ENCODE measurements around the gene MRPL51. TPM values are rescaled to one million over a fixed set of nuclear protein-coding genes. Genes with fewer than 3 reads are reported as not detected.

Gene MRPL51
- total and polyA plus RNA-seq, 10 of the 15 experiments (the other 5 are each of a cell fraction or from before 2014, with no cell fraction given) = 137 to 1,202 (median 267) TPM

DNA sequence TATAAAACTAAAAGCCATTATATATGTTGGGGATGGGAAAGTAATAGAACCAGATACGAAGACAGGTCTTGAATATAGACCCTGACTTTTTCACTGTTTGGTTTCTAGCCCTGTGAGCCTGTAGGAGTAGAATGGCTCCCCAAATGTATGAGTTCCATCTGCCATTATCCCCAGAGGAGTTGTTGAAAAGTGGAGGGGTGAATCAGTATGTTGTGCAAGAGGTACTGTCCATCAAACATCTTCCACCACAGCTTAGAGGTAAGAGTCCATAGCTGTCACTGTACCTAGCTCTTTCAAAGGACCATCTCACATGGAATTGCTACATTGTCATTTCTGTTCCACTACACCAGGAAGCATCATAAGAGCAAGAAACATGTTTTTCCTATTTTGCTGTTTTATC is 1.9 kb upstream of the MRPL51 start:
- FAIRE-seq = peak; percentile 41
- Histone ChIP-seq H3K4me2 (ENCODE audit: control insufficient read depth, insufficient read depth) (peak overlapping the region; percentile 88), H3K79me2 (ENCODE audit: control insufficient read depth, insufficient read depth, low read length) (peaks cover 55% of the 10 kb centered on the region), H3K4me3 (peak overlapping the region; percentile 75), H3K27me3 (replicated peaks in 1 of 2; ENCODE audit: control insufficient read depth in 2 of 2, insufficient read depth in 2 of 2, low read length in 1 of 2) (no peaks in the 10 kb centered on the region), H3K4me1 (ENCODE audit: control insufficient read depth, insufficient read depth, low read length) (peaks cover 6% of the 10 kb centered on the region; the same call in 1 of the 2 replicates), H3K36me3 (ENCODE audit: control insufficient read depth in 2 of 2, insufficient read depth in 2 of 2, low read length in 1 of 2) (peaks cover 5 to 23% of the 10 kb centered on the region in 2 experiments), H3K9ac (ENCODE audit: control insufficient read depth, insufficient read depth, low read length) (peak overlapping the region; percentile 95), H4K20me1 (ENCODE audit: control insufficient read depth, insufficient read depth) (no peaks in the 10 kb centered on the region), H3K27ac (ENCODE audit: control insufficient read depth, insufficient read depth) (peak overlapping the region; percentile 83), H3K9me3 (replicated peaks; ENCODE audit: control insufficient read depth, insufficient read depth, low read length) (no peaks in the 10 kb centered on the region), H2AFZ (ENCODE audit: control insufficient read depth, low read depth, low read length) (no peak overlapping the region)
- ATAC-seq = no peak
- no TSS peak for BruUV-seq (replicated peaks)
- no peak for DNase-seq (ENCODE audit: low read depth, low spot score)
- no peak for TF ChIP-seq BMI1 (IDR thresholded peaks at IDR 0.05; ENCODE audit: borderline replicate concordance)
- TF ChIP-seq, protein P1, sequence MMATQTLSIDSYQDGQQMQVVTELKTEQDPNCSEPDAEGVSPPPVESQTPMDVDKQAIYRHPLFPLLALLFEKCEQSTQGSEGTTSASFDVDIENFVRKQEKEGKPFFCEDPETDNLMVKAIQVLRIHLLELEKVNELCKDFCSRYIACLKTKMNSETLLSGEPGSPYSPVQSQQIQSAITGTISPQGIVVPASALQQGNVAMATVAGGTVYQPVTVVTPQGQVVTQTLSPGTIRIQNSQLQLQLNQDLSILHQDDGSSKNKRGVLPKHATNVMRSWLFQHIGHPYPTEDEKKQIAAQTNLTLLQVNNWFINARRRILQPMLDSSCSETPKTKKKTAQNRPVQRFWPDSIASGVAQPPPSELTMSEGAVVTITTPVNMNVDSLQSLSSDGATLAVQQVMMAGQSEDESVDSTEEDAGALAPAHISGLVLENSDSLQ (IDR thresholded peaks at IDR 0.05) = 0 out of 2 replicates have a peak, but pooled peaks have one; percentile 21
- RAD21 ChIA-PET (ENCODE audit: unreplicated experiment) = interaction anchor here (0.9 to 2.0 kb wide), 8 partner anchors 11 to 169 kb away, joined by 3 to 9 read pairs (median 3); no protein-coding TSS in a partner anchor
- in situ Hi-C loops (cut with MboI) = loop anchor here (5.0 kb wide), 1 partner anchor 37 kb away; the partner anchor contains the start of gene GAPDH
- CTCF ChIA-PET = interaction anchor here (0.8 to 3.7 kb wide), 8 partner anchors 17 to 70 kb away, joined by 3 to 15 read pairs (median 6); no protein-coding TSS in a partner anchor
- intact Hi-C loops (cut with micrococcal nuclease; ENCODE audit: unreplicated experiment) = loop anchor here (5.0 kb wide), 1 partner anchor 37 kb away; the partner anchor contains the start of gene GAPDH
- POLR2A ChIA-PET = interaction anchor here (0.5 to 1.3 kb wide), 6 partner anchors 24 to 136 kb away, joined by 4 to 11 read pairs (median 5); partner anchors contain the start of genes GAPDH and VAMP1
- SMC1A ChIA-PET (ENCODE audit: uncharacterized antibody, unreplicated experiment) = interaction anchor here (0.7 to 4.0 kb wide), 11 partner anchors 26 to 194 kb away, joined by 3 to 23 read pairs (median 5); partner anchors contain the start of genes GAPDH and ZNF384
- WGBS (ENCODE audit: insufficient coverage, insufficient replicate concordance, low lambda C conversion rate, missing lambda C conversion rate) = 0% methylated on average over 1 of the region's 1 CpG

- ATAC-seq (peak; percentile 13), DNase-seq (ENCODE audit: low read depth, low spot score) (no peak), FAIRE-seq (peak; percentile 89)
- SMC1A ChIA-PET (ENCODE audit: uncharacterized antibody, unreplicated experiment) = interaction anchor here (0.8 to 4.0 kb wide), 8 partner anchors 25 to 195 kb away, joined by 3 to 23 read pairs (median 5); partner anchors contain the start of genes GAPDH and ZNF384
- BruUV-seq (replicated peaks) = no TSS peak
- no peak for TF ChIP-seq STAT3 (IDR thresholded peaks at IDR 0.05; ENCODE audit: low read depth, low read length)
- TF ChIP-seq, protein P2, sequence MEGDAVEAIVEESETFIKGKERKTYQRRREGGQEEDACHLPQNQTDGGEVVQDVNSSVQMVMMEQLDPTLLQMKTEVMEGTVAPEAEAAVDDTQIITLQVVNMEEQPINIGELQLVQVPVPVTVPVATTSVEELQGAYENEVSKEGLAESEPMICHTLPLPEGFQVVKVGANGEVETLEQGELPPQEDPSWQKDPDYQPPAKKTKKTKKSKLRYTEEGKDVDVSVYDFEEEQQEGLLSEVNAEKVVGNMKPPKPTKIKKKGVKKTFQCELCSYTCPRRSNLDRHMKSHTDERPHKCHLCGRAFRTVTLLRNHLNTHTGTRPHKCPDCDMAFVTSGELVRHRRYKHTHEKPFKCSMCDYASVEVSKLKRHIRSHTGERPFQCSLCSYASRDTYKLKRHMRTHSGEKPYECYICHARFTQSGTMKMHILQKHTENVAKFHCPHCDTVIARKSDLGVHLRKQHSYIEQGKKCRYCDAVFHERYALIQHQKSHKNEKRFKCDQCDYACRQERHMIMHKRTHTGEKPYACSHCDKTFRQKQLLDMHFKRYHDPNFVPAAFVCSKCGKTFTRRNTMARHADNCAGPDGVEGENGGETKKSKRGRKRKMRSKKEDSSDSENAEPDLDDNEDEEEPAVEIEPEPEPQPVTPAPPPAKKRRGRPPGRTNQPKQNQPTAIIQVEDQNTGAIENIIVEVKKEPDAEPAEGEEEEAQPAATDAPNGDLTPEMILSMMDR (IDR thresholded peaks at IDR 0.05 in 2 of 3, conservative IDR thresholded peaks at IDR 0.05 in 1 of 3; ENCODE audit: control insufficient read depth in 2 of 3, extremely low read depth in 1 of 3, insufficient read depth in 1 of 3, low read depth in 3 of 3, low read length in 3 of 3) = peak in 2 of 3 experiments; percentile 9 to 22; a peak in 1 of 6 replicates
- peak; percentile 8; the same call in 1 of the 2 replicates for TF ChIP-seq CBFB (IDR thresholded peaks at IDR 0.05; ENCODE audit: low read depth)
- TF ChIP-seq, protein P3, sequence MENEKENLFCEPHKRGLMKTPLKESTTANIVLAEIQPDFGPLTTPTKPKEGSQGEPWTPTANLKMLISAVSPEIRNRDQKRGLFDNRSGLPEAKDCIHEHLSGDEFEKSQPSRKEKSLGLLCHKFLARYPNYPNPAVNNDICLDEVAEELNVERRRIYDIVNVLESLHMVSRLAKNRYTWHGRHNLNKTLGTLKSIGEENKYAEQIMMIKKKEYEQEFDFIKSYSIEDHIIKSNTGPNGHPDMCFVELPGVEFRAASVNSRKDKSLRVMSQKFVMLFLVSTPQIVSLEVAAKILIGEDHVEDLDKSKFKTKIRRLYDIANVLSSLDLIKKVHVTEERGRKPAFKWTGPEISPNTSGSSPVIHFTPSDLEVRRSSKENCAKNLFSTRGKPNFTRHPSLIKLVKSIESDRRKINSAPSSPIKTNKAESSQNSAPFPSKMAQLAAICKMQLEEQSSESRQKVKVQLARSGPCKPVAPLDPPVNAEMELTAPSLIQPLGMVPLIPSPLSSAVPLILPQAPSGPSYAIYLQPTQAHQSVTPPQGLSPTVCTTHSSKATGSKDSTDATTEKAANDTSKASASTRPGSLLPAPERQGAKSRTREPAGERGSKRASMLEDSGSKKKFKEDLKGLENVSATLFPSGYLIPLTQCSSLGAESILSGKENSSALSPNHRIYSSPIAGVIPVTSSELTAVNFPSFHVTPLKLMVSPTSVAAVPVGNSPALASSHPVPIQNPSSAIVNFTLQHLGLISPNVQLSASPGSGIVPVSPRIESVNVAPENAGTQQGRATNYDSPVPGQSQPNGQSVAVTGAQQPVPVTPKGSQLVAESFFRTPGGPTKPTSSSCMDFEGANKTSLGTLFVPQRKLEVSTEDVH (IDR thresholded peaks at IDR 0.05; ENCODE audit: low read depth, partially characterized antibody) = peak; percentile 30
- TF ChIP-seq GABPA (IDR thresholded peaks at IDR 0.05; ENCODE audit: low read depth) = 0 out of 2 replicates have a peak, but pooled peaks have one; percentile 1
- Histone ChIP-seq H3K4me3 (peak overlapping the region; percentile 75), H3K9ac (ENCODE audit: control insufficient read depth, insufficient read depth, low read length) (peak overlapping the region; percentile 95), H3K4me2 (ENCODE audit: control insufficient read depth, insufficient read depth) (peak overlapping the region; percentile 88), H3K27me3 (replicated peaks in 1 of 2; ENCODE audit: control insufficient read depth in 2 of 2, insufficient read depth in 2 of 2, low read length in 1 of 2) (no peaks in the 10 kb centered on the region), H3K79me2 (ENCODE audit: control insufficient read depth, insufficient read depth, low read length) (peaks cover 55% of the 10 kb centered on the region), H3K9me3 (replicated peaks; ENCODE audit: control insufficient read depth, insufficient read depth, low read length) (no peaks in the 10 kb centered on the region), H3K4me1 (ENCODE audit: control insufficient read depth, insufficient read depth, low read length) (peaks cover 6% of the 10 kb centered on the region; the same call in 1 of the 2 replicates), H3K36me3 (ENCODE audit: control insufficient read depth in 2 of 2, insufficient read depth in 2 of 2, low read length in 1 of 2) (peaks cover 3 to 23% of the 10 kb centered on the region in 2 experiments), H2AFZ (ENCODE audit: control insufficient read depth, low read depth, low read length) (peak overlapping the region; percentile 78), H4K20me1 (ENCODE audit: control insufficient read depth, insufficient read depth) (no peaks in the 10 kb centered on the region), H3K27ac (ENCODE audit: control insufficient read depth, insufficient read depth) (peak overlapping the region; percentile 83)
- CTCF ChIA-PET = interaction anchor here (0.8 to 3.7 kb wide), 7 partner anchors 18 to 69 kb away, joined by 3 to 15 read pairs (median 6); no protein-coding TSS in a partner anchor
- POLR2A ChIA-PET = interaction anchor here (0.5 to 1.3 kb wide), 6 partner anchors 24 to 136 kb away, joined by 4 to 11 read pairs (median 5); partner anchors contain the start of genes GAPDH and VAMP1
- intact Hi-C loops (cut with micrococcal nuclease; ENCODE audit: unreplicated experiment) = loop anchor here (5.0 kb wide), 1 partner anchor 38 kb away; the partner anchor contains the start of gene GAPDH
- RAD21 ChIA-PET (ENCODE audit: unreplicated experiment) = interaction anchor here (0.9 to 2.0 kb wide), 6 partner anchors 12 to 159 kb away, joined by 3 to 9 read pairs (median 3); no protein-coding TSS in a partner anchor
- WGBS (ENCODE audit: insufficient coverage, insufficient replicate concordance, low lambda C conversion rate, missing lambda C conversion rate) = 3% methylated on average over 14 of the region's 14 CpGs
- in situ Hi-C loops (cut with MboI) = no loop called here
These were observed 1.2 kb upstream of the MRPL51 start for GRCh38 chr12:6494258-6494743.

Data from GM12878 (cell line).